ENCODE results near the gene OR4S2.

Gene OR4S2, protein sequence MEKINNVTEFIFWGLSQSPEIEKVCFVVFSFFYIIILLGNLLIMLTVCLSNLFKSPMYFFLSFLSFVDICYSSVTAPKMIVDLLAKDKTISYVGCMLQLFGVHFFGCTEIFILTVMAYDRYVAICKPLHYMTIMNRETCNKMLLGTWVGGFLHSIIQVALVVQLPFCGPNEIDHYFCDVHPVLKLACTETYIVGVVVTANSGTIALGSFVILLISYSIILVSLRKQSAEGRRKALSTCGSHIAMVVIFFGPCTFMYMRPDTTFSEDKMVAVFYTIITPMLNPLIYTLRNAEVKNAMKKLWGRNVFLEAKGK
- total RNA-seq, result 0 reads per million in 9 experiments

DNA sequence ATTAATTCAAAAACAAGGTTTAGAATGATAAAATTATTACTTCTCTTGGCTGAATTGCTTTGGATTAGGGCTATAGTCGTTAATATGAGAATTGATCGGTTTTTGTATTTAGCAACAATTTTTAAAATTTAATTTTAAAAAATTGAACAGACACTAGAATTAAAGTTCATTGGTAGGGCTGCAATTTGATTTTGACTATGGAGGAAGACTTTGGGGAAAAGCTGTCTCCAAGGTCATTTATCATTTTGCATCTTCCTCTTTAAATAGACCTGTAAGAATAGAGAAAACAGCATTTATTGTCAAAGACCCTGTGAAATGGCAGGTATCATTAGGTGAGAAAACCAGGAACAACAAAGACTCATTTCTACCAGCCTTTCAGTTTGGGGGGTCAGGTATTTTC lies at the start of gene OR4S2:
Gene OR4S2, plus strand, starts transcription at position 301 of the 400 bp plus-strand sequence. CDS start 2,577 bp downstream, outside the sequence.
- Mint-ChIP-seq H3K4me1 (ENCODE audit: low read depth in 2 of 2) (no peaks in the 10 kb centered on the region), H3K27me3 (no peaks in the 10 kb centered on the region), H3K27ac (no peak within 1 kb of the TSS), H3K9me3 (peaks cover 7 to 8% of the 10 kb centered on the region in 2 donors), H3K4me3 (no peak within 1 kb of the TSS), H3K36me3 (ENCODE audit: insufficient read depth) (no peaks in the 10 kb centered on the region)
- DNase-seq (no peak), ATAC-seq (replicated peaks) (no peak)

DNA sequence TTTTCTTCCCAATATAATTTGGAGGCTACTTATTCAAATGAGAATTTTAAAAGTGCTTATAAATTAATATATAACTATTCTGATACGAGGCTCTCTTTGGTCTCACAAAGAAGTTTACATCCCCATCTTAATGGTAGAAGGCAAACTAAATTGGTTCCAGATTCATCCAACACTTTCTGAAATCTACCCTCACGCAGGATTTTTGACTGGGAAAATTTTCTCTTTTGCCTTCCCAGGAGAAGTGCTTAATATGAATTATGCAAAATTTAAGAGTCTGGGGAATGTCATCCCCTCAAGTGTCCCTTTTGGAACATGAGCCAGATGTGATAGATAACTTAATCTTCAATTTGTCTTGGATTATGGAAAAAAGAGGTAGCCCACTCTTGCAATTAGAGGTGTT lies 40.6 kb upstream of the OR4S2 start, which contains the start of gene OR4C11:
Gene OR4C11, minus strand, starts transcription at position 101 of the 400 bp plus-strand sequence. CDS start 3,272 bp downstream, outside the sequence.
- no peak for ATAC-seq (replicated peaks)
- H3K9me3 Mint-ChIP-seq, result peaks cover 7 to 8% of the 10 kb centered on the region in 2 donors
- no peak for DNase-seq
- H3K27ac Mint-ChIP-seq, result no peak within 1 kb of the TSS
- H3K4me3 Mint-ChIP-seq, result no peak within 1 kb of the TSS
- H3K4me1 Mint-ChIP-seq (ENCODE audit: low read depth in 2 of 2), result no peaks in the 10 kb centered on the region
- no peaks in the 10 kb centered on the region for H3K36me3 Mint-ChIP-seq (ENCODE audit: insufficient read depth)
- no peaks in the 10 kb centered on the region for H3K27me3 Mint-ChIP-seq

DNA sequence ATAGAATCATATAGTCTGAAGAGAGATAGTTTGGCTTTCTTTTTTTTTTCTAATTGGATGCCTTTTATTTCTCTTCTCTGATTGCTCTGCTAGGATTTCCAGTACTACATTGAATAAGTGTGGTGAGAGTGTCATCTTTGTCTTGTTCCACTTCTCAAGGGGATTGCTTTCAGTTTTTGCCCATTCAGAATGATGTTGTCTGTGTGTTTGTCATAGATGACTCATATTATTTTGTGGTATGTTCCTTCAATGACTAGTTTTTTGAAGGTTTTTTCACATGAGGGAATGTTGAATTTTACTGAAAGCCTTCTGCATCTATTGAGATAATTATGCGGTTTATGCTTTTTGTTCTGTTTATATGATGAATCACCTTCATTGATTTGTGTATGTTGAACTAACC lies 23.6 kb upstream of the OR4S2 start:
- H3K4me3 Mint-ChIP-seq, result no peak overlapping the region
- DNase-seq, result no peak
- peaks cover 14 to 18% of the 10 kb centered on the region in 2 donors for H3K9me3 Mint-ChIP-seq
- no peaks in the 10 kb centered on the region for H3K4me1 Mint-ChIP-seq (ENCODE audit: low read depth in 2 of 2)
- H3K27ac Mint-ChIP-seq, result no peak overlapping the region
- no peaks in the 10 kb centered on the region for H3K27me3 Mint-ChIP-seq
- H3K36me3 Mint-ChIP-seq (ENCODE audit: insufficient read depth), result no peaks in the 10 kb centered on the region
- ATAC-seq (replicated peaks), result no peak

DNA sequence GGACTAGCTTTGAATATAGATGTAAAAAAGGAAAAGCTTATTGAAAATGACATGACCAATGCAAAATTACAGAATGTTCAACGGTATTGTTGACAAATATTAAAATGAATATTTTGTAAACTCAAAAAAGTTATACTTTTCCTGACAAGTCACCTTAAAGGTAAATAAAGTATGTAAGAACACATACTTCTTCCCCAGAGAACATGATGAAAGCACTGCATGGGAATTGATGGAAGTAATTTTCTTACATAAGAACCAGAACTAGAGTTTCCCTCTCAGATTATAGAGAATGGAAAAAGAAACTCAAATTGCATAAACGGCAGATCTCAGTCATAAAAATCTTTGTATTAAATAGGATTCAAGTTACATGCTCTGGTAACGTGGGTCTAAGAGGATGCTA lies 13.3 kb upstream of the OR4S2 start, which contains the start of gene OR4P4:
Gene OR4P4, plus strand, starts transcription at position 301 of the 400 bp plus-strand sequence.
- peaks cover 6 to 16% of the 10 kb centered on the region in 2 donors for H3K9me3 Mint-ChIP-seq
- ATAC-seq (replicated peaks) (no peak), DNase-seq (no peak)
- no peaks in the 10 kb centered on the region for H3K4me1 Mint-ChIP-seq (ENCODE audit: low read depth in 2 of 2)
- no peak within 1 kb of the TSS for H3K4me3 Mint-ChIP-seq
- no peaks in the 10 kb centered on the region for H3K36me3 Mint-ChIP-seq (ENCODE audit: insufficient read depth)
- H3K27ac Mint-ChIP-seq, result no peak within 1 kb of the TSS
- H3K27me3 Mint-ChIP-seq, result no peaks in the 10 kb centered on the region

DNA sequence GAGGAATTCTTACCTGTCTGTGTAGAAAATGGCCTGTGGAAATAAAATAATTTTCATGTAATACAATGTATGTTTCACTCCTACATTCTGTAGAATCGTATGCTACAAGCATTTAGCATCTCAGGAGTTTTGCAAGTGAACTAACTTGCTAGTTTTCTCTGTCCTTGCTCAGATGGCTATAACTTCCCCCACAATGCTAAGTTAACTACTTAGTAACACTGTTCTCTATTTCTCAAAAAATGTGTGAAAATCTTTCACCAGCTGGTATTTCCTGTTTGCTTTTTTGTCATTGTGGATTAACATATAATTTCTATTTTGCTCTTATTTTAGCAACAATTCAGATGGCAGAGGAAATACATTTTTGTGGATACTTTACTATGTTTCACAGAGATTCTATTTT lies 4.4 kb downstream of the OR4S2 start:
- Mint-ChIP-seq H3K36me3 (ENCODE audit: insufficient read depth) (no peaks in the 10 kb centered on the region), H3K27ac (no peak overlapping the region), H3K4me3 (no peak overlapping the region), H3K9me3 (peaks cover 6 to 16% of the 10 kb centered on the region in 2 donors), H3K27me3 (no peaks in the 10 kb centered on the region), H3K4me1 (ENCODE audit: low read depth in 2 of 2) (no peaks in the 10 kb centered on the region)
- ATAC-seq (replicated peaks), result no peak
- no peak for DNase-seq

DNA sequence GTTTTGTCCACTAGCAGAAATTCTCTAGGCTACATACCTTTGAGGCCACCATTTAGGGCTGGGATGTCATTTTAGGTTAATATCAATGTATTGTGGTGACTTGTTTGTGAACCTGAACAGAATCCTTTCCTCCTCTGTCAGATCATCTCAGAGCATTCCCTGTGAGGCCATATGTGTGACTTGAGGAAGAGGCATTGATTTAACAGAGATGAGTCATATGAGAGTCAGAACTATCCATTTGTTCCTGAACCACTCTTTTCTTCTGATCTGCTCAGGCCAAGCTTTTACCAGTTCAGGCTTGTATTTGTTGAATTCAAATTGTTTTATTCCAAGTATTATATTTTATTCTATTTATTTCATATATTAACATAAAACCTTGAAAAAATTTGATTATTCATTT lies 7.0 kb downstream of the OR4S2 start:
- no peak overlapping the region for H3K27ac Mint-ChIP-seq
- H3K27me3 Mint-ChIP-seq, result no peaks in the 10 kb centered on the region
- DNase-seq (no peak), ATAC-seq (replicated peaks) (no peak)
- H3K4me1 Mint-ChIP-seq (ENCODE audit: low read depth in 2 of 2), result no peaks in the 10 kb centered on the region
- no peaks in the 10 kb centered on the region for H3K36me3 Mint-ChIP-seq (ENCODE audit: insufficient read depth)
- peaks cover 11 to 28% of the 10 kb centered on the region in 2 donors for H3K9me3 Mint-ChIP-seq
- H3K4me3 Mint-ChIP-seq, result no peak overlapping the region

DNA sequence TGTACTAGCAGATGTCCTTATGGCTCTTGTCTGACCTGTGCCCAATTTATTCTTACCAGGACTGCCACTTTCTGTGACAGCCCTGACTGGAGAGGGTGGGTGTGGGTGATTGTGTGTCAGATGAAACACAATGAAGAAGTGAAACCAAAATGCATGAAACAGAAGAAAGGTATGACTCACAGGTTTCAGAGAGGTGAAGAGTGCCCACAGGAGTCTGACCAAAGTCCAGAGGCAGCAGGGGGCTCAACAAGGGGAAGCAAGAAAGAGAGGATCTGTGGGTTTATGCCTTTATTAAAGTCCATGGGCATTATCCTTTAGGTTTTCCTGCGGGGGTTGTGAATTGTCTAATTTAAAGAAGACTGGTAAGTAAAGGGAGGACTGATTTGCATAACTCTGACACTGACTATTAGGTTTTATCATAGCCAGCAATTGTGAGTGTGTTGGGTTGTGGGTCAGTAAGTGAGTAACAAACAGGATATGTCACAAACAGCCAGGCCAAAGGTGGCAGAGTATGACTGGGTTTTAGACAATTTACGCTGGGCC lies 10.0 kb downstream of the OR4S2 start:
- Mint-ChIP-seq H3K9me3 (peaks cover 12 to 36% of the 10 kb centered on the region in 2 donors), H3K36me3 (ENCODE audit: insufficient read depth) (peaks cover 3% of the 10 kb centered on the region), H3K4me1 (ENCODE audit: low read depth in 2 of 2) (no peaks in the 10 kb centered on the region), H3K27ac (no peak overlapping the region), H3K4me3 (no peak overlapping the region), H3K27me3 (no peaks in the 10 kb centered on the region)
- DNase-seq (no peak), ATAC-seq (replicated peaks) (no peak)

DNA sequence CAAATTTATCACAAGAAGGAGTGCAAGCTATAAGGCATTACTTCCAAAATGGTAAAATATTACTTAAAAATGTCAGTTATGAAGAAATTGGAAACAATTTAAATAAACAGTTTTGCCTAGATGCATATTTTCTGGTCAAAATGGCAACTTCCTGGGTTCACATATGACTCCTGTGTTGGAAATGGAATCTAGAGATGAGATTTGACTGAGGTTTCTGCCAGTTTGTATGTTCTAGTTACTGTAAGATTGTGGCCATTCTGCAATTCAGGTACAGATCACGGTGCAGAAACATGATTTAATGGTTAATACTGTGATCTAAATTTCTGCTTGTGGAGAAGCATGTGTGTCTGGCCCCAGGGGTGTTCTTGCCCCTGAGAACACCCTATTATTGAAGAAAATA lies 10.5 kb downstream of the OR4S2 start:
- DNase-seq (no peak), ATAC-seq (replicated peaks) (no peak)
- Mint-ChIP-seq H3K9me3 (peaks cover 15 to 38% of the 10 kb centered on the region in 2 donors), H3K27me3 (no peaks in the 10 kb centered on the region), H3K4me1 (ENCODE audit: low read depth in 2 of 2) (no peaks in the 10 kb centered on the region), H3K27ac (no peak overlapping the region), H3K4me3 (no peak overlapping the region), H3K36me3 (ENCODE audit: insufficient read depth) (peaks cover 3% of the 10 kb centered on the region)

DNA sequence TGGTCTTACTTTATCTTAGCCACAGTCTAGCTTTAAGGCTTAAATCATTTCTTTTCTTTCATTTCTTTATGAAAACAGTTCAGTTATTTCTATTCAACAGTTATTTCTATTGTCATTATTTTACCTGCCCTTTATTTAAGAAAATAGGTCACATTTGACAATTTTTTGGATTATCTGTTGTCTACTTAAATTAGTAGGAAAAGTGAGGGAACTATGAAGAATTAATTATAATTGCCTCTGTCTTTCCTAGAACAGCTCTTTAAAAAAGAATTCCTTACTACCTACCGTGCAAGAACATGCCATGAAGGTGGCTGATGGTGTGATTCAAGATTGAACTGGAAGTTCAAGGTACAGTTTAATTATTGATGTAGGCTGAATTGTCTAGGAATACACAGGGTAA lies 13.8 kb downstream of the OR4S2 start, which contains the start of gene OR4C6:
Gene OR4C6, plus strand, starts transcription at position 301 of the 400 bp plus-strand sequence. CDS start 2,966 bp downstream, outside the sequence.
- Mint-ChIP-seq H3K4me3 (no peak within 1 kb of the TSS), H3K4me1 (ENCODE audit: low read depth in 2 of 2) (no peaks in the 10 kb centered on the region), H3K9me3 (peaks cover 12 to 38% of the 10 kb centered on the region in 2 donors), H3K27me3 (no peaks in the 10 kb centered on the region), H3K27ac (no peak within 1 kb of the TSS), H3K36me3 (ENCODE audit: insufficient read depth) (peaks cover 3% of the 10 kb centered on the region)
- DNase-seq, result no peak
- ATAC-seq (replicated peaks), result no peak

DNA sequence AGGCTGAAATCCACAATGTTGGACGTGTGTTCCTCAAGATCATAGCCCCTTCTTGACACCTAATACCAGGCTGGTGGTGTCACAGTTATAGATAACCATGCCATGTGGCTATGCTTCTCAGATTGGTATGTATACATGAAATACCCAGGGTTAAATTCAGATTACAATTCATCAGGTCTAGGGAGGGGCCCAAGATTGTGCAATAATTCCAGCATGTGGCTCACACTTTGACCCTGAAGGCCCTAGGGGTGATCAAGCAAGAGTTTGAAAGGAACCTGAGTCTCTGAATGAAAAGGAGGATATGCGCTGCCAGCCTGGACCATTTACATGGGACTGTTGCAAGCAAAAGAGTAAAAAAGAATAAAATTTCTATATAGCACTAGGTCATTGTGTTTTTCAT lies 21.2 kb downstream of the OR4S2 start:
- no peak for DNase-seq
- Mint-ChIP-seq H3K27me3 (no peaks in the 10 kb centered on the region), H3K36me3 (ENCODE audit: insufficient read depth) (no peaks in the 10 kb centered on the region), H3K9me3 (peaks cover 5 to 9% of the 10 kb centered on the region in 2 donors), H3K4me3 (no peak overlapping the region), H3K4me1 (ENCODE audit: low read depth in 2 of 2) (no peaks in the 10 kb centered on the region), H3K27ac (no peak overlapping the region)
- no peak for ATAC-seq (replicated peaks)

DNA sequence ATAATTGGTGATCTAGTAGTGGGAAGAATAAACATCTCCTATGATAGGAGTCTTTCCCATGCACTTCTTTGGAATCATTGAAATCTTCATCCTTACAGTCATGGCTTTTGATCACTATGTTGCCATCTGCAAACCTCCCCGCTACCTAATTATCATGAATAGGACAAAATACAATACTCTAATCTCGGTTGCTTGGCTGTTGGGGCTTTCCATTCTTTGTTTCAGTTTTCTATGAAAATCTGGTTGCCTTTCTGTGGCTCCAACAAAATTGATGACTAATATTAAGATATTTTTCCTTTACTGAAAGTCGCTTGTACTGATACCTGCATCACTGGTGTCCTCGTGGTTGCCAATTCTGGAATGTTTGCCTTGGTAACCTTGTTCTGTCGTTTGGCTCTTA lies 25.7 kb downstream of the OR4S2 start:
- H3K4me1 Mint-ChIP-seq (ENCODE audit: low read depth in 2 of 2), result no peaks in the 10 kb centered on the region
- peaks cover 0 to 2% of the 10 kb centered on the region in 2 donors for H3K9me3 Mint-ChIP-seq
- H3K27me3 Mint-ChIP-seq, result no peaks in the 10 kb centered on the region
- no peak for ATAC-seq (replicated peaks)
- no peaks in the 10 kb centered on the region for H3K36me3 Mint-ChIP-seq (ENCODE audit: insufficient read depth)
- H3K27ac Mint-ChIP-seq, result no peak overlapping the region
- no peak for DNase-seq
- no peak overlapping the region for H3K4me3 Mint-ChIP-seq

DNA sequence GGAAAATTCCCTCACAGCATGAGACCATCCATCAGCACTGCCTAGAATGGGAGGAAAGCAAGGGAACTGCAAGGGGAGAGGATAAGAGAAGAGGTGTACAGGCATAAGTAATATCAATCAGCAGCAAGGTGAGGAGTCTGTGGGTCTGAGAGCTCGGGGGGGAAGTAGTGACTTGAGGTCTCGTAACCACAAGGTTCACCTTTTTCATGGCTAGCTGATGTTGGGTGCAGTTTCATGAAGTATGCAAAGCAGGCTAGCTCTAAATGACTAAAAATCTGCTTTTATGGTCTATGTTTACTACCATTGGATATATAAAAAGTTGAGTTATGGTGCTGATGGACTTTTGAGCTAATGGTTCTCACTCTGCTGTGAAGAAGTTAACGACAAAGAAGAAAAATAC lies 49.7 kb downstream of the OR4S2 start:
- Mint-ChIP-seq H3K4me1 (ENCODE audit: low read depth in 2 of 2) (no peaks in the 10 kb centered on the region), H3K4me3 (no peak overlapping the region), H3K27me3 (no peaks in the 10 kb centered on the region), H3K36me3 (ENCODE audit: insufficient read depth) (peaks cover 6% of the 10 kb centered on the region), H3K9me3 (peaks cover 4 to 9% of the 10 kb centered on the region in 2 donors), H3K27ac (no peak overlapping the region)
- DNase-seq, result no peak
- no peak for ATAC-seq (replicated peaks)

DNA sequence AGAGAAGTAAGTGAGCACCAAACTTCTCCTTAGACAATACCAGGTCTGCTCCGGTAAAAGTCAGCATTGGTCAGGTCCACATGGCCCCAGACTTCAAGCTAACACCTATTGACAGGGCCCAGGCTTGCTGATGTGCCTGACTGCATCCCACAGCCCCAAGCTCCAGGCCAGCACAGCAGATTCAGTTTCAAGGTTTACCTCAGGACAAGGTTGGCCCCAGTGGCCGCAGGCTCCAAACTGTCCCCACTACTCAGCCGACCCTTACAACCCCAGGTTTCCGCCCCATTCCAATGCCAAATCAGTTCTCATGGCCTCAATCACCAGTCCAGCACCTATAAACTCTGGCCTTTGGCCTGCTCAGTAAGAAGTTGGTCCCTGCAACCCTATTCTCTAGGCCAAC lies 53.3 kb downstream of the OR4S2 start:
- no peaks in the 10 kb centered on the region for H3K4me1 Mint-ChIP-seq (ENCODE audit: low read depth in 2 of 2)
- H3K27me3 Mint-ChIP-seq, result no peaks in the 10 kb centered on the region
- H3K4me3 Mint-ChIP-seq, result no peak overlapping the region
- no peak overlapping the region for H3K27ac Mint-ChIP-seq
- H3K9me3 Mint-ChIP-seq, result peaks cover 8 to 21% of the 10 kb centered on the region in 2 donors
- no peak for DNase-seq
- ATAC-seq (replicated peaks), result no peak
- H3K36me3 Mint-ChIP-seq (ENCODE audit: insufficient read depth), result peaks cover 4% of the 10 kb centered on the region
